ENCODE results near the gene SAMM50. TPM values are rescaled to one million over a fixed set of nuclear protein-coding genes. Genes with fewer than 3 reads are reported as not detected.

The SAMM50 gene
- total and polyA plus RNA-seq, 10 of the 15 experiments (the other 5 are each of a cell fraction or from before 2014, with no cell fraction given) = 38.2 to 126 (median 62.4) TPM

- intact Hi-C loops (cut with micrococcal nuclease; ENCODE audit: unreplicated experiment) = no loop called here
- SMC1A ChIA-PET (ENCODE audit: uncharacterized antibody, unreplicated experiment) = interaction anchor here (0.6 to 1.1 kb wide), 4 partner anchors 9 to 52 kb away, joined by 3 to 5 read pairs (median 4); partner anchors contain the start of gene PARVB
- TF ChIP-seq E4F1 (IDR thresholded peaks at IDR 0.05; ENCODE audit: borderline replicate concordance, partially characterized antibody) (no peak), TBL1XR1 (IDR thresholded peaks at IDR 0.05; ENCODE audit: low read depth, low read length) (no peak), KAT2A (conservative IDR thresholded peaks at IDR 0.05; ENCODE audit: control insufficient read depth, low read depth, low read length) (no peak), KDM1A (IDR thresholded peaks at IDR 0.05; ENCODE audit: borderline replicate concordance) (no peak), MTA3 (IDR thresholded peaks at IDR 0.05; ENCODE audit: borderline replicate concordance, low read length) (no peak), MEF2A (IDR thresholded peaks at IDR 0.05; ENCODE audit: insufficient read depth, low read depth, low read length) (no peak), WRNIP1 (IDR thresholded peaks at IDR 0.05; ENCODE audit: borderline replicate concordance, low read depth, low read length) (no peak), RELA (IDR thresholded peaks at IDR 0.05; ENCODE audit: borderline replicate concordance, partially characterized antibody) (no peak), NFYA (IDR thresholded peaks at IDR 0.05; ENCODE audit: borderline replicate concordance, low read depth, low read length) (no peak), FOXK2 (IDR thresholded peaks at IDR 0.05) (no peak), PRDM15 (CRISPR knock-in tag; IDR thresholded peaks at IDR 0.05) (no peak), SREBF1 (IDR thresholded peaks at IDR 0.05; ENCODE audit: low read length) (no peak), ZBTB40 (IDR thresholded peaks at IDR 0.05; ENCODE audit: borderline replicate concordance) (no peak), HDAC2 (IDR thresholded peaks at IDR 0.05) (no peak), NRF1 (conservative IDR thresholded peaks at IDR 0.05; ENCODE audit: low read depth, low read length) (no peak)
Observed at GRCh38 chr22:44033694-44034093, 78.5 kb downstream of the SAMM50 start.

More at GRCh38 chr22:44033694-44034093, 78.5 kb downstream of the SAMM50 start:
- H3K4me2 ChIP-seq (ENCODE audit: control insufficient read depth, insufficient read depth) = no peak overlapping the region
- H3K4me3 ChIP-seq = no peak overlapping the region
- CTCF ChIA-PET = interaction anchor here (1.1 to 2.9 kb wide), 5 partner anchors 10 to 52 kb away, joined by 3 to 12 read pairs (median 8); partner anchors contain the start of gene PARVB
- H3K9ac ChIP-seq (ENCODE audit: control insufficient read depth, insufficient read depth, low read length) = no peak overlapping the region
- no peak overlapping the region for H2AFZ ChIP-seq (ENCODE audit: control insufficient read depth, low read depth, low read length)
- DNase-seq (ENCODE audit: low read depth, low spot score) (no peak), FAIRE-seq (no peak), ATAC-seq (no peak)
- H3K79me2 ChIP-seq (ENCODE audit: control insufficient read depth, insufficient read depth, low read length) = peaks cover 86% of the 10 kb centered on the region
- H3K27ac ChIP-seq (ENCODE audit: control insufficient read depth, insufficient read depth) = no peak overlapping the region
- no TSS peak for BruUV-seq (replicated peaks)
- RAD21 ChIA-PET (ENCODE audit: unreplicated experiment) = no interaction called here
- H3K9me3 ChIP-seq (replicated peaks; ENCODE audit: control insufficient read depth, insufficient read depth, low read length) = no peaks in the 10 kb centered on the region; the same call in 2 of the 3 replicates
- peaks cover 14% of the 10 kb centered on the region for H3K4me1 ChIP-seq (ENCODE audit: control insufficient read depth, insufficient read depth, low read length)
- POLR2A ChIA-PET = interaction anchor here (1.7 kb wide), 1 partner anchor 14 kb away, joined by 4 read pairs; no protein-coding TSS in a partner anchor
- H3K27me3 ChIP-seq (replicated peaks in 1 of 2; ENCODE audit: control insufficient read depth in 2 of 2, insufficient read depth in 2 of 2, low read length in 1 of 2) = no peaks in the 10 kb centered on the region
- H4K20me1 ChIP-seq (ENCODE audit: control insufficient read depth, insufficient read depth) = 0 out of 2 replicates have a peak, but pooled peaks cover 2% of the 10 kb centered on the region
- in situ Hi-C loops (cut with MboI) = loop anchor here (10.0 to 25.0 kb wide), 2 partner anchors 1109 to 1371 kb away; no protein-coding TSS in a partner anchor
- H3K36me3 ChIP-seq (ENCODE audit: control insufficient read depth in 2 of 2, insufficient read depth in 2 of 2, low read length in 1 of 2) = peaks cover 5 to 26% of the 10 kb centered on the region in 2 experiments
- WGBS (ENCODE audit: insufficient coverage, insufficient replicate concordance, low lambda C conversion rate, missing lambda C conversion rate) = 86% methylated on average over 8 of the region's 8 CpGs

All from GM12878 (cell line).